DND-41 (cell line): Measurements from ENCODE around the gene USP22.

Experiments
- EZH2 ChIP-seq: IDR thresholded peaks from 3 replicates; pipeline ENCODE4 v1.6.1; 2012; ENCODE audit warnings: borderline replicate concordance, low read depth, mild to moderate bottlenecking, moderate library complexity, low read length, inconsistent platforms; ENCODE audit not compliant: severe bottlenecking
- TF ChIP-seq, protein P1 (sequence below): IDR thresholded peaks from 2 replicates; pipeline ENCODE4 v1.5.1; 2012; ENCODE audit warnings: borderline replicate concordance, low read length, moderate library complexity, mild to moderate bottlenecking; ENCODE audit not compliant: poor library complexity, severe bottlenecking; ENCODE audit errors: extremely low read depth

DNA sequence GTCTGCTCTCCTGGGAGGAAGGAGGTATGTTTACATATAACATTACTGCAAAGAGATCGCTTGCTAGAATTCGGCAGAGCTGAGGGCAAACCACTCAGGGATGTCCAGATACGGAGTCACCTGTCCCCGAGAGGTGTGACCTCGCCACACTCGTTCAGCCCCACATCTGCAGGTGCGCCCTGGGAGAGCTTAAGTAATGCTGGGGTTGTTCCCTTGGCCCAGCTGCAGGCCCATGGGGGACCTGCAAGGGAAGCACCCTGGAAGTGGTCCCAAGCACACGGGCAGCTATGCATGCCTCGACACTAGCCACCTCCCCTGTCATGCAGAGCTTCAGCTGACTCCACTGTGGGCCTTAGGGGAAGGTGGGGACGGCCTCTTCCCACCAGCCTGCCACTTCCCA, 22.2 kb downstream of the USP22 start:
- TF ChIP-seq EZH2: no peak
- TF ChIP-seq, protein P1, sequence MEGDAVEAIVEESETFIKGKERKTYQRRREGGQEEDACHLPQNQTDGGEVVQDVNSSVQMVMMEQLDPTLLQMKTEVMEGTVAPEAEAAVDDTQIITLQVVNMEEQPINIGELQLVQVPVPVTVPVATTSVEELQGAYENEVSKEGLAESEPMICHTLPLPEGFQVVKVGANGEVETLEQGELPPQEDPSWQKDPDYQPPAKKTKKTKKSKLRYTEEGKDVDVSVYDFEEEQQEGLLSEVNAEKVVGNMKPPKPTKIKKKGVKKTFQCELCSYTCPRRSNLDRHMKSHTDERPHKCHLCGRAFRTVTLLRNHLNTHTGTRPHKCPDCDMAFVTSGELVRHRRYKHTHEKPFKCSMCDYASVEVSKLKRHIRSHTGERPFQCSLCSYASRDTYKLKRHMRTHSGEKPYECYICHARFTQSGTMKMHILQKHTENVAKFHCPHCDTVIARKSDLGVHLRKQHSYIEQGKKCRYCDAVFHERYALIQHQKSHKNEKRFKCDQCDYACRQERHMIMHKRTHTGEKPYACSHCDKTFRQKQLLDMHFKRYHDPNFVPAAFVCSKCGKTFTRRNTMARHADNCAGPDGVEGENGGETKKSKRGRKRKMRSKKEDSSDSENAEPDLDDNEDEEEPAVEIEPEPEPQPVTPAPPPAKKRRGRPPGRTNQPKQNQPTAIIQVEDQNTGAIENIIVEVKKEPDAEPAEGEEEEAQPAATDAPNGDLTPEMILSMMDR: no peak
